ENCODE data around the gene ARHGAP28.

GRCh38 chr18:6718267-6718666, 11.2 kb upstream of the ARHGAP28 start:
- no peak for TF ChIP-seq CTCF (IDR thresholded peaks at IDR 0.05)
- TF ChIP-seq POLR2A (IDR thresholded peaks at IDR 0.05) = no peak
- TF ChIP-seq EP300 (IDR thresholded peaks at IDR 0.05) = no peak
- no peak for TF ChIP-seq POLR2AphosphoS5 (IDR thresholded peaks at IDR 0.05)
